Mononuclear cell (primary cell): ENCODE measurements around the gene POGZ. TPM values are rescaled to one million over a fixed set of nuclear protein-coding genes. Genes with fewer than 3 reads are reported as not detected.

ENCODE experiments used
- H3K27me3 ChIP-seq: 2 replicates; pipeline ENCODE4 v1.6.0; 2011; ENCODE audit warnings: low read length, control low read depth; ENCODE audit not compliant: insufficient read depth
- H3K4me1 ChIP-seq: 2 replicates; pipeline ENCODE4 v1.5.1; 2011; ENCODE audit warnings: mild to moderate bottlenecking, low read length, control low read depth; ENCODE audit not compliant: insufficient read depth
- H3K4me3 ChIP-seq: 2 replicates; pipeline ENCODE4 v1.5.1; 2011; ENCODE audit warnings: mild to moderate bottlenecking, low read length, moderate library complexity
- H3K9me3 ChIP-seq: 2 replicates; pipeline ENCODE4 v1.5.1; 2011; ENCODE audit warnings: low read depth, mild to moderate bottlenecking, control low read depth, low read length
- total RNA-seq: library from RNA; depleted of rRNA; stranded (reverse); fragments of >200 nt; gene quantifications from one replicate; pipeline ENCODE4 v1.2.3, GENCODE V29; 2012

POGZ gene
- total RNA-seq, 1 donor = 48.0 TPM

DNA sequence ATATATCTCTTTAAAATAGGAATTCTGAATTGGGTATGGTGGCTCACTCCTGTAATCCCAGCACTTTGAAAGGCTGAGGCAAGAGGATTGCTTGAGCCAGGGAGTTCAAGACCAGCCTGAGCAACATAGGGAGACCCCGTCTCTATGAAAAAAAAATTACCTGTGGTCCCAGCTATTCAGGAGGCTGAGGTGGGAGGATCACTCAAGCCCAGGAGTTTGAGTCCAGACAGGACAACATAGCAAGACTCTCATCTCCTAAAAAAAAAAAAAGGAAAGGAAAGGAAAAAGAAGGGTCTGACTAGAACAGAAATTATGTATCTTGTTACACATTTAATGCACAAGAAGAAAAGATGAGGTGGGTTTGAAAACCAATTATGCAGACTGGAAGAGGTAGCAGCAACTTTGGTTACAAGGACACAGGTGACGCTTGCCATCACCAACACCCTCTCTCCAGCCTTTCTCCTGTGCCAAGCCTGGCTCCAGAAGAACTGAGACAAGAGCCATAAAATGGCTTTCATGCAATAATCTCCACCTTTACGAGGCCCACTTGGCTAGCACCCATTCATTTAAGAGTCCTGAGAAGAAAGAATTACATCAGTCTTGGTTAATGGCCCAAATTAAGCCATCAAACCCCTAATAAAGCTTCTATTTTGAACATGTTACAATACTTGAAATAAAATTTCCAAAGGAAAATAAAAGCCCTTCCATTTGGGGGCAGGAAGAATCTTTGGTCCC, 82.0 kb downstream of the POGZ start:
- H3K4me1 ChIP-seq = no peaks in the 10 kb centered on the region
- no peak overlapping the region for H3K4me3 ChIP-seq
- no peaks in the 10 kb centered on the region for H3K9me3 ChIP-seq
- H3K27me3 ChIP-seq = no peaks in the 10 kb centered on the region

DNA sequence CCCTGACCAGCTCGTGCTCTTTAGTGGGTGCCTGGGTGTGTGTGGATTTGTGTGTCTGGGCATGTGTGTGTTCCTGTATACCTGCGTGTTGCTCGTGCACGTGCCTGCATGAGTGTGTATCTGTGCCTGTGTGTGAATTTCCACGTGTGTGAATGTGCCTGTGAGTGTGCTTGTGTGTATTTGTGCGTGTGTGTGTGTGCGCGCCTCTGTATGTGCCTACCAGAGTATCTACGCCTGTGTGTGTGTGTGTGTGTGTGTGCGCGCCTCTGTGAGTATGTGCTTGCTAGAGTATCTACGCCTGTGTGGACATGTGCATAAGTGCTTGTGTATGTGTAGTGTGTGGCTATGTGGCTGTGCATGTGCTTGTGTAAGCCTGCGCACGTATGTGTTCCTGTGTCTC, 86.1 kb downstream of the POGZ start:
- Histone ChIP-seq H3K4me3 (no peak overlapping the region), H3K4me1 (peaks cover 14% of the 10 kb centered on the region), H3K9me3 (no peaks in the 10 kb centered on the region), H3K27me3 (no peaks in the 10 kb centered on the region)

DNA sequence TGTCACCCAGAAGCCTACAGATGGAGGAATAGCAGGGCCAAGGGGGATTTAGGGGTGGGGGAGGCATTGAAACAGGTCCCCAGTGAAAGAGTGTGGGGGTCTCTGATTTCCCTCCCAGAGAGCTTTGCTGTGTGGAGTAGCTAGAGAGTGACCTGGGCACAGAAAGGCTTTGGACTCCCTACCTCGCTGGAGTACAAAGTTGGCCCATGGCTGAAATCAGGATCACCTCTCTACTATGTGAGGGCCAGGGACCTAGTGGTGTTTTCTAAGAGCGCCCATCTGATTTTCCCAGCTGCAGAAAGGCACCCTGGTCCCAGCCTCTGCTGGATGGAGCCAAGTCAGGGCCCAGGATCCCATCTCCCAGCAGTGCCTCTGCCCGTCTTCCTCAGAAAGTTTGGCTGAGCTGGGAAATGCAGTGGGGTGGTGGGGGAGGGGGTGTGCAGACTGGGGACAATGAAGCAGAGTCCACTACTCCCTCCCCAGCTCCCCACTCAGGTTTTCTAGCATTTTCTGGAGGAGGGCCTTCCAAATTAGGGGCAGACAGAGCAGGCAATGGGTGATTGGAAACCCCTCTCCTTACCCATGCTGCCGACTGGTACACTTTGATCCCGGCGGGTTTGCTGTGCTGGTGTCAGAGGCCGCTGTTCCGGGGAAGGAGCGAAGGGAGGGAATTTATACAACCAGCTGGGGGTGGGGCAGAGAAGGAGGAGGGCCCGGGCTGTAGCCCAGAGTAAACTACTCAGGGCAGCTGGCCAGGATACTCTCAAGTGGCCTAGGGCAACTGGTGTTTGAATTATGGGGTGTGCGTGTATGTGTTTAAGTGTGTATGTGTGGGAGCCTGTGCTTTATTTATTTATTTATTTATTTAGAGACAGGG, 87.0 kb downstream of the POGZ start, which contains the start of gene SELENBP1:
Gene SELENBP1 (minus strand): TSS at position 648 of the 877 bp plus-strand sequence. CDS start 64 bp downstream, at position 584.
- Histone ChIP-seq H3K27me3 (no peaks in the 10 kb centered on the region), H3K9me3 (no peaks in the 10 kb centered on the region), H3K4me1 (peaks cover 14% of the 10 kb centered on the region), H3K4me3 (no peak within 1 kb of the TSS)

DNA sequence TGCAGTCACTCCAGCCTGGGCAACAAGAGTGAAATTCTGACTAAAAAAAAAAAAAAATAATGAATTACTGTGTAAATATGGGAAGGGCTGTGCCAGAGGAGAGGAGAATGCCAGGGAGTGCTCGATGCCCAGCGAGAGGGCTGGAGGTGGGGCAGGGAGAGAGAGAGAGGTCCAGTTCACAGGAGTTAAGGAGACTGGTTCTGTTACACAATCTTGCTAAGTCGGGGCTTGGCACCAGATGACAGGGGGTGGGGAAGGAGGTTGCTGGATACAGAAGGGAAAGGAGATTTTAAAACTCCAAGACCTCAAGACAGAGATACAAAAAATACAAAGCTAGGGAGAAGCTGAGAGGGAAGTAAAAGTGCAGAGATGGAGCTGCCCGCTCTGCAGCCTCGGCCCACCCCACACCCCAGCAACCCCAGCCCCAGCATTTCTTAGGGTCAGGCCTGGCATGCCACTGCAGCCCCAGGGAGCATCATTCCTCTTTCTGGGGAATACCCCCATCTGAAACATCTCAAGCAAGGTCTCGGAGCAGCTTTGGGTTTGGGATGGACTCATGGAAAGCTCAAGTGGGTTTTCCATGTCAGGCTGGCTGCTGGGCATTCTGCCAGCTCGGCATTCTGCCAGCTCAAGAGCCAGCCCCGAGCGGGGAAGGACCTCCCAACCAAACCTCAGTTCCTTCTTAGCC, 87.8 kb downstream of the POGZ start:
- no peaks in the 10 kb centered on the region for H3K9me3 ChIP-seq
- H3K27me3 ChIP-seq = no peaks in the 10 kb centered on the region
- peaks cover 14% of the 10 kb centered on the region for H3K4me1 ChIP-seq
- no peak overlapping the region for H3K4me3 ChIP-seq

DNA sequence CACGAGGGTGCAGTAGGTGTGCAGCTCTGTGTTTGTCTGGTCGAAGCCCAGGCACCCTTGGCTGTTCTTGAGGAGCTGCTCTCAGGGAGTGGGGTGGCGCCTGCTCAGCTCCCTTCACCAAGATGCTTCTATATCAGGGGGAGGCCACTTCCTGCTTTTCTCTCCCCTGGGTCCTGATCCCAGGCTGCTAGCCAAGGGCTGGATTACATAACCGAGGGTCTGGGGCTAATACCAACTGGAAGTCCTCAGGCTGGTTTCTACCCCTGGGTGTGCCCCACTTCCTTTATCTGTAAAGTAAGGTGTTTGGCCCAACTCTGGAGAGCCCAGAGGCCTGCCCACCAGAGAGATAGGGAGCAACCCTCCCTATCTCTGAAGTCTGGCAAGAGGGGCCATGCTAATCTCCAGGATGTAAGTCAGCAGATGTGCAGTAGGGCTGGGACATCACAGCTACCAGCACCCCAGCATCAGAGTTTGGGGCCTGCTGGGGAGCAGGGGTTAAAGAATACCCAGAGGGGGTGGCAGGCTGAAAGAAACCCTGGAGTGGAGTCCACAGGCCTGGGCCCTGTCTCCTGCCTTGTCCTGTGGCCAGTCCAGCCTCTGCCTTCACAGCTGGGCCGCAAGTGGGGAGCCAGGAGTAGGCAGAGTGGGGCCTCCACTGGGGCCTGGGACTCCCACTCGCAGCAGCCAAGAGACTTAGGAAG, 88.9 kb downstream of the POGZ start:
- no peaks in the 10 kb centered on the region for H3K27me3 ChIP-seq
- no peaks in the 10 kb centered on the region for H3K9me3 ChIP-seq
- H3K4me3 ChIP-seq = no peak overlapping the region
- peaks cover 14% of the 10 kb centered on the region for H3K4me1 ChIP-seq

DNA sequence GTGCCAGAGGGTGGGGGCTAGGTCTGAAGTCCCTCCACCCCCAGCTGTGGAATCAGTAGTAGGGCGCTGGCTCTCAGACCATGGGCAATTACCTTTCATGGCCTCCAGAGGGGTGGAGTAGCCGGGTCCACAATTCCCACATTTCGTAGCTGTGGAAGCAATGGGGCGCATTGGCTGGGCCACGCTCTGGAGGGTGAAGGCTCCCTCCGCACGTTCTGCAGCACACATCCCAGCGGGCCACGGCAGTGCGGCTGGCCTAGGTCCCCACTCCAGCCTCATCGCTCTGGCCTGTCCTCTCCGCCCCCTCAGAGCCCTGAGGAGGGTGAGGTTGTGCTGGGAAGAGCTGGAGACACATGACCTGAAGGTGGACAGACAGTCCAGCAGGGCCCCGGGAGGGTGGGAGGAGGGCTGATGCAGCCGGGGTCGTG, 89.7 kb downstream of the POGZ start:
- Histone ChIP-seq H3K27me3 (no peaks in the 10 kb centered on the region), H3K9me3 (no peaks in the 10 kb centered on the region), H3K4me3 (no peak overlapping the region), H3K4me1 (peaks cover 14% of the 10 kb centered on the region)

DNA sequence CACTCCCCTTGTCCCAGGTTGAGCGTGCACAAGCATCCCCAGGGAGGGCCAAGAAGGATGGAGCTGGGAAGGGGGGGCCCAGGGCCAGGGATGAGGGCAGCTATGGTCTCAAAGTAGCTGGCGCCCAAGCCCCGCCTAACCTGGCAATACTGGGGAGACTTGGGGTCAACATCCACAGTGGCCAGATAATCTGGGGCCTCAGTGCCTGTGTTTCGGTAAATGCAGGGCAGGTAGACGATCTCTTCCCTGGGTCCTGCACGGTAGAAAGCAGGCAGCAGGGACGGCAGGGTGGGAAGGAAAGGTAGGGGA, 90.0 kb downstream of the POGZ start:
- H3K27me3 ChIP-seq = no peaks in the 10 kb centered on the region
- no peaks in the 10 kb centered on the region for H3K9me3 ChIP-seq
- peaks cover 14% of the 10 kb centered on the region for H3K4me1 ChIP-seq
- H3K4me3 ChIP-seq = no peak overlapping the region

DNA sequence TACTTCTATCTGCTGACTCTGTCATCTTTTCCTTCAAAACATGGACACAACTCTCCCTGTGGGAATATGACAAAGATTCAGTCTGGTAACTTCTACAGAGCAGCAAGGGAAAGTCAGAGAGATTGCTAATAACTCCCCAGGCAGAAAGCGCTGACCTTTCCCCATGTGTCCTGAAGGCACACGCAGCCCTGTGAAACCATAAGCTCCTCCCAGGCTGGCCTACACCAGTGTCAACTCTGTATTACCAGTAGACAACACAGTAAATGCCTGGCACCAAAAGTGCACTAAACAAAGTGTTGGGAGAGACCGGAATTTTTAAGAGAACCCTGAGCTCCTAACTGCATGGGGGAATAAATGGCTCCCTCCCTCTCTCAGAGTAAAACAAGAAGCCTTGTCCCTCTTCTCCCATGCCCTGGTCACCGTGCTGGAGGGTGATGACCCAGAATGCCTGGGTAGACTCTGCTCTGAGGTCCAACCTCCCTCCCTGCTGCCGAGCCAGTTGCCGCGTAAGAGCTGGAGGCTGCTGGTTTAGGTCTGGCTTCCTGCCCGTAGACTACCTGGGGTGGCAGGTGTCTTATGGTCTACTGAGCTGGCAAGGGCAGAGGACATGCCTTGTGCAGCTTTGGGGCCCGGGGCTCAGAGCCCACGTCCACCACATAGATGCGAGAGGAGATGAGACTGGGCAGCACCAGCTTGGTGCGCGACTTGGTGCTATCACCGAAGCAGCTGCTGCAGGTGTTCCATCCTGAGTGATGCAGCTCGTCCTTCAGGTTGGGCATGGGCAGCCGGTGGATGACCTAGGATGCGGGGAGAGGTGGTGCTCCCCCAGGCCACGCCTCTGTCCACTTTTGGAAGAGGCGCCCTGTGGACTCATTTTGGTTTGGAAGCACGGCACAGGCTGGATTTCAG, 90.6 kb downstream of the POGZ start:
- Histone ChIP-seq H3K9me3 (no peaks in the 10 kb centered on the region), H3K4me3 (no peak overlapping the region), H3K27me3 (no peaks in the 10 kb centered on the region), H3K4me1 (peaks cover 14% of the 10 kb centered on the region)

DNA sequence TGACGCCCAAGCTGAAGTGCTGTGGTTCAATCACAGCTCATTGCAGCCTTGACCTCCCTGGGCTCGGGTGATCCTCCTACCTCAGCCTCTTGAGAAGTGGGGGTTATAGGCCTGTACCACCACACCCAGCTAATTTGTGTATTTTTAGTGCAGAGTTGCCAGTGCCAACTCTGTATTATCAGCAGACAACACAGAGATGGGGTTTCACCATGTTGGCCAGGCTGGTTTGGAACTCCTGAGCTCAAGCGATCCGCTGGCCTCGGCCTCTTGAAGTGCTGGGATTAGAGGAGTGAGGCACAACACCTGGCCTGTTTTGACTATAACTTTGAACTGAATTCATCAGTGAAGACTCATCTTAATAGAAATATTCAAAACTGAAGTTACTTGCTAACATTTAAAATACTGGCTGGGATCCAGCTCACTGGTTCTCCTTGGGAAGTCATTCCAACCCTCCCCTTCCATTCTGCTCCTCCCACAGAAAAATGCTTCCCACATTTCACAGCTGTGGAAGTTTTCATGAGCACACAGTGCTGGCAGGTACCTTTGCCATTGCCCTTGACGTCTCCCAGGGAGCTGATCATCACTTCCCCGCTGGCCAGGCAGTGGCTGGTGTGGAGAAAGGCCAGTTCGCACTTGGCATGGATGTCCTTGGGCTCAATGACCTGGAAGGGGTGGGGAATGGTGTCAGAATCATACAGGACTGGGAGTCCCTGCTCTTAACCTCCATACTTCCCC, 91.5 kb downstream of the POGZ start:
- no peaks in the 10 kb centered on the region for H3K9me3 ChIP-seq
- no peak overlapping the region for H3K4me3 ChIP-seq
- H3K4me1 ChIP-seq = peaks cover 14% of the 10 kb centered on the region
- no peaks in the 10 kb centered on the region for H3K27me3 ChIP-seq

DNA sequence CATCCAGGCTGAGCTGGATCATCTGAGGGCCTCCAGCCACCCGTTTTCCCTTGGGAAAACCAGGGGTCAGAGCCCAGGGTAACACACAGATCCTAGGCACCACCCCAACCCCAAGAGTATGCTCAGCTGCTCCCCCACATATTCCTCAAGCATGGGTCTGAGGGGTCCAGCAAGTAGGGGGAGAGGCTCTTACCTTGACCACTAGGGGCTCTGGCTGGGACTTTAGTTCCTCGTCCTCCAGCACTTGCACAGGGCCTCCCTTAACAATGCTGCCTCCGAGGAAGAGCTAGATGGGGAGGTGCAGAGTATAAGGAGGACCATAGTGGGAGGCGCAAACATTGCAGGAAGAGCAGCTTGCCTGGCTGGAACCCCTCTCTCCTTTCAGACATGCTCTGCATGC, 94.3 kb downstream of the POGZ start:
- peaks cover 8% of the 10 kb centered on the region for H3K4me1 ChIP-seq
- no peak overlapping the region for H3K4me3 ChIP-seq
- H3K27me3 ChIP-seq = no peaks in the 10 kb centered on the region
- no peaks in the 10 kb centered on the region for H3K9me3 ChIP-seq

DNA sequence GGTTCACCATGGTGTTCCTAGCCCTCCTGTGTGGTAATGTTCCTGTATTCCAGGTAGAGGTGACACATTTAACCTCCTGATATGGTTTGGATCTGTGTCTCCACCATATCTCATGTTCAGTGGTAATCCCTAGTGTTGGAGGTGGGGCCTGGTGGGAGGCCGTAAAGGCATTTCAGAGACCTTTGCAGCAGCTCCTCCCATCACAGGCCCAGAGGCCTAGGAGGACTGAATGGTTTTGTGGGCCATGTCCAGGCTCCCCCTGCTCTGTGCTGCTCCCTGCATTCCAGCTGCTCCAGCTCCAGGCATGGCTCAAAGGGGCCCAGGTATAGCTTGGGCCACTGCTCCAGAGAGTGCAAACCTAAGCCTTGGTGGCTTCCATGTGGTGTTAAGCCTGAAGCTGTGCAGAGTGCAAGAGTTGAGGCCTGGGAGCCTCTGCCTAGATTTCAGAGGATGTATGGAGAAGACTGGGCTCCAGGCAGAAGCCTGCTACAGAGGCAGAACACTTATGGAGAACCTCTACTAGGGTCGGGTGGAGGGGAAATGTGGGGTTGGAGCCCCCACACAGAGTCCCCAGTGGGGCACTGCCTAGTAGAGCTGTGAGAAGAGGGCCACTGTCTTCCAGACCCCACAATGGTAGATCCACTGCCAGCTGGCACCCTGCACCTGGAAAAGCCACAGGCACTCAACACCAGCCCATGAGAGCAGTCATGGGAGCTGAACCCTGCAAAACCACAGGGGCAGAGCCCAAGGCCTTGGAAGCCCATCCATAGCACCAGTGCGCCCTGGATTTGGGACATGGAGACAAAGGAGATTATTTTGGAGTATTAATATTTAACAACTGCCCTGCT, 96.8 kb downstream of the POGZ start:
- Histone ChIP-seq H3K4me3 (no peak overlapping the region), H3K27me3 (no peaks in the 10 kb centered on the region), H3K4me1 (no peaks in the 10 kb centered on the region), H3K9me3 (no peaks in the 10 kb centered on the region)

DNA sequence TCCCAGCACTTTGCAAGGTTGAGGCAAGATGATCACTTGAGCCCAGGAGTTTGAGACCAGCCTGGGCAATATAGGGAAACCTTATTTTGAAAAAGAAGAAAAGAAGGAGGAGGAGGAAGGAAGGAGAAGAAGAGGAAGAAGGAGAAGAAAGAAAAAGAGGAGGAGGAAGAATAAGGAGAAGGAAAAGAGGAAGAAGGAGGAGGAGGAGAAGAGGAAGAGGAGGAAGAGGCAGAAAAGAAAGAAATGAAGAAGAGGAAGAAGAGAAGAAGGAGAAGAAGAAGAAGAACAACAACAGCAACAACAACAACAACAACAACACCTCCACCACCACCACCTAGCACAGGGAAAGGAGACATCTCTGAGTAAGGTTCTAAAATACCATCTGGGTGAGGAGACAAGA, 97.4 kb downstream of the POGZ start:
- Histone ChIP-seq H3K4me1 (no peaks in the 10 kb centered on the region), H3K4me3 (no peak overlapping the region), H3K9me3 (no peaks in the 10 kb centered on the region), H3K27me3 (no peaks in the 10 kb centered on the region)

DNA sequence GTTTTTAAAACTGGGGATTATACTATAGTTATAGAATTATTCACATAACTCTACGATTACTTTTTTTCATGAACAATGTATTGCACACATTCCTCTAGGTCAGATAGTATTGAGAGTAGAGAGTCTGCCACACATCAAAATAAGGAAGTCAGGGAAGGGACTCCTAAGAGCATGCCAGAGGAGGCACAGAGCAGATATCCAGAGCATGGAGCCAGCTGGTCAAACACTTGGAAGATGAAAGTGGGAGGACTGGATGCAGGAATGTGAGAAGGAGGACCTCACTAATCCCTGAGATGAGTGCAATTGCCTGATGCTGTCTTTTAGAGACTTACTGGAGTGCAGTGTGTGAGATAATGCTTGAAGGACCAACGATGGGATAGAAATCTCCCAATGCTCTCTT, 102.6 kb downstream of the POGZ start:
- Histone ChIP-seq H3K4me1 (no peaks in the 10 kb centered on the region), H3K4me3 (no peak overlapping the region), H3K9me3 (no peaks in the 10 kb centered on the region), H3K27me3 (no peaks in the 10 kb centered on the region)
